Stimulated activated CD4-positive, alpha-beta T cell treated with anti-CD3 and anti-CD28 coated beads, Interleukin-15, amount 100 ng/mL, for 1 hour (primary cell): ENCODE results near the gene DIPK1C.

Source experiments
- DNase-seq, 2 donors: peaks; one replicate each; pipeline ENCODE4 v3.0.0-alpha.2; 2020; ENCODE audit warnings: low read depth in 1 of 2, low spot score in 1 of 2

The DIPK1C gene

GRCh38 chr18:74453642-74454198, 3.4 kb downstream of the DIPK1C start:
- no peak for DNase-seq

- no peak for DNase-seq
Observed at GRCh38 chr18:74453016-74453566, 4.0 kb downstream of the DIPK1C start.

- DNase-seq = no peak
Observed at GRCh38 chr18:74451148-74451547, 6.0 kb downstream of the DIPK1C start.

GRCh38 chr18:74450626-74451025, 6.5 kb downstream of the DIPK1C start:
- DNase-seq = no peak

- DNase-seq = no peak
Observed at GRCh38 chr18:74447404-74448152, 9.5 kb downstream of the DIPK1C start.

GRCh38 chr18:74446631-74447403, 10.3 kb downstream of the DIPK1C start:
- DNase-seq = no peak

GRCh38 chr18:74446178-74446577, 10.9 kb downstream of the DIPK1C start:
- no peak for DNase-seq

- DNase-seq = no peak
Observed at GRCh38 chr18:74445585-74445984, 11.5 kb downstream of the DIPK1C start.

- DNase-seq = no peak
Observed at GRCh38 chr18:74444104-74444503, 13.0 kb downstream of the DIPK1C start.

GRCh38 chr18:74440808-74441427, 16.2 kb downstream of the DIPK1C start:
- no peak for DNase-seq

- no peak for DNase-seq
Observed at GRCh38 chr18:74438091-74438490, 19.0 kb downstream of the DIPK1C start.

- no peak for DNase-seq
Observed at GRCh38 chr18:74436158-74436769, 20.8 kb downstream of the DIPK1C start.

GRCh38 chr18:74435740-74436139, 21.4 kb downstream of the DIPK1C start:
- DNase-seq = no peak

- DNase-seq = no peak
Observed at GRCh38 chr18:74434466-74434865, 22.6 kb downstream of the DIPK1C start.

- DNase-seq = no peak
Observed at GRCh38 chr18:74430806-74431571, 26.1 kb downstream of the DIPK1C start.

GRCh38 chr18:74430231-74430630, 26.9 kb downstream of the DIPK1C start:
- DNase-seq = no peak

GRCh38 chr18:74429096-74429495, 28.0 kb downstream of the DIPK1C start:
- no peak for DNase-seq

GRCh38 chr18:74427442-74428112, 29.5 kb downstream of the DIPK1C start:
- no peak for DNase-seq

- no peak for DNase-seq
Observed at GRCh38 chr18:74425876-74426275, 31.2 kb downstream of the DIPK1C start.

- no peak for DNase-seq
Observed at GRCh38 chr18:74425161-74425560, 31.9 kb downstream of the DIPK1C start.
